Smooth muscle cell of the pulmonary artery (primary cell): ENCODE measurements around the gene SEL1L. TPM values are rescaled to one million over a fixed set of nuclear protein-coding genes. Genes with fewer than 3 reads are reported as not detected.

ENCODE experiments used
- total RNA-seq: library from RNA; depleted of rRNA; stranded (reverse); fragments of >200 nt; gene quantifications from 2 replicates; pipeline ENCODE4 v1.2.3, GENCODE V29; 2014

The SEL1L gene
- total RNA-seq, result 145 and 155 TPM in 2 replicates

GRCh38 chr14:81533536-81534343 lies at the start of gene SEL1L:
Gene SEL1L, minus strand, starts transcription at chr14:81533853. Its CDS starts 109 bp downstream, at chr14:81533744.

Other genes starting within 250 kb of the SEL1L start
- 0.85 and 0.89 TPM in 2 replicates for gene STON2, start 133.5 kb downstream of the SEL1L start, total RNA-seq